H1 (cell line): Measurements from ENCODE around the gene GLIS2. TPM values are rescaled to one million over a fixed set of nuclear protein-coding genes. Genes with fewer than 3 reads are reported as not detected.

Experiments used
- CTCF ChIA-PET: fragments of 300-600 bp; sonication (Branson Sonifier 250); formaldehyde crosslinking; loops from one replicate; lab custom pipeline; 2021; ENCODE audit not compliant: partially characterized antibody; lab: Charles Lee
- POLR2A ChIA-PET: fragments of 300-600 bp; sonication (Branson Sonifier 250); formaldehyde crosslinking; loops from one replicate; lab custom pipeline; 2021; ENCODE audit warnings: inconsistent platforms; ENCODE audit not compliant: partially characterized antibody; lab: Charles Lee
- DNase-seq, 2 experiments: peaks; one replicate each; pipeline versions ENCODE4 v3.0.0 to v3.0.0-alpha.2; 2010 to 2022; ENCODE audit warnings: low spot score in 2 of 2, low read depth in 1 of 2, mixed read lengths in 1 of 2
- FAIRE-seq: peaks from 2 replicates; lab custom pipeline; 2011; peaks lifted over from hg19 to GRCh38; lab: Jason Lieb, UNC
- H2AFZ ChIP-seq: 2 replicates; pipeline ENCODE4 v1.8.1; 2012; ENCODE audit warnings: low read length, inconsistent platforms
- H2AK5ac ChIP-seq: 2 replicates; pipeline ENCODE4 v1.6.1; 2013; ENCODE audit warnings: low read depth, low read length
- H2BK120ac ChIP-seq: replicated peaks from 2 replicates; pipeline ENCODE3; 2013; ENCODE audit warnings: low read depth, low read length, inconsistent platforms
- H2BK12ac ChIP-seq: 2 replicates; pipeline ENCODE4 v1.6.1; 2013; ENCODE audit warnings: low read depth, low read length
- H2BK15ac ChIP-seq: 2 replicates; pipeline ENCODE4 v1.6.1; 2013; ENCODE audit warnings: low read length
- H2BK20ac ChIP-seq: 2 replicates; pipeline ENCODE4 v1.6.1; 2013; ENCODE audit warnings: low read length
- H2BK5ac ChIP-seq: 2 replicates; pipeline ENCODE4 v1.6.1; 2013; ENCODE audit warnings: low read depth, low read length
- H3K14ac ChIP-seq: 2 replicates; pipeline ENCODE4 v1.6.1; 2013; ENCODE audit warnings: inconsistent platforms; ENCODE audit not compliant: insufficient read length
- H3K18ac ChIP-seq: 2 replicates; pipeline ENCODE4 v1.6.1; 2013; ENCODE audit warnings: low read length; ENCODE audit errors: extremely low read depth
- H3K23ac ChIP-seq: 2 replicates; pipeline ENCODE4 v1.6.1; 2013; ENCODE audit warnings: inconsistent platforms; ENCODE audit not compliant: insufficient read length
- H3K23me2 ChIP-seq: 2 replicates; pipeline ENCODE4 v1.6.1; 2013; ENCODE audit warnings: low read depth, low read length
- H3K27ac ChIP-seq: 2 replicates; pipeline ENCODE4 v1.6.1; 2011; ENCODE audit warnings: low read depth, low read length, inconsistent platforms
- H3K27me3 ChIP-seq, 4 experiments: replicated peaks in 1 of 4; 1 replicate in 1 of 4; 2 replicates in 3 of 4; pipeline versions ENCODE4 v1.6.1 to v1.8.1; 2011 to 2013; ENCODE audit warnings: low read length in 3 of 4, mild to moderate bottlenecking in 3 of 4, inconsistent platforms in 2 of 4, mixed read lengths in 2 of 4, moderate library complexity in 1 of 4; ENCODE audit not compliant: control insufficient read depth in 3 of 4, insufficient read depth in 3 of 4; ENCODE audit errors: extremely low read depth in 1 of 4
- H3K36me3 ChIP-seq, 4 experiments: 2 replicates each; pipeline versions ENCODE4 v1.6.1 to v1.8.1; 2011 to 2013; ENCODE audit warnings: mild to moderate bottlenecking in 4 of 4, low read length in 3 of 4, moderate library complexity in 2 of 4, control low read depth in 1 of 4, inconsistent platforms in 1 of 4; ENCODE audit not compliant: insufficient read depth in 4 of 4, control insufficient read depth in 2 of 4
- H3K4ac ChIP-seq: replicated peaks from 2 replicates; pipeline ENCODE3; 2013; ENCODE audit warnings: low read length, low read depth, mixed read lengths, inconsistent platforms; ENCODE audit not compliant: insufficient read length
- H3K4me1 ChIP-seq, 4 experiments: replicated peaks in 1 of 4; 1 replicate in 1 of 4; 2 replicates in 3 of 4; pipeline versions ENCODE4 v1.6.1 to v1.8.1; 2011 to 2013; ENCODE audit warnings: low read length in 3 of 4, inconsistent platforms in 2 of 4, mixed read lengths in 1 of 4; ENCODE audit not compliant: insufficient read depth in 4 of 4, control insufficient read depth in 3 of 4
- H3K4me2 ChIP-seq, 2 experiments: 2 replicates each; pipeline versions ENCODE4 v1.6.1 to v1.8.1; 2011 to 2013; ENCODE audit warnings: low read depth in 2 of 2, low read length in 2 of 2, control low read depth in 1 of 2, inconsistent platforms in 1 of 2, mild to moderate bottlenecking in 1 of 2; ENCODE audit not compliant: insufficient read depth in 1 of 2
- H3K4me3 ChIP-seq, 4 experiments: fragments of 200-600, 300-600 bp in 1 of 4; sonication (generic), shearing (Covaris generic), sonication (Bioruptor Twin) in 1 of 4; 2 replicates each; pipeline versions ENCODE4 v1.5.1 to v1.8.1; 2011 to 2016; ENCODE audit warnings: low read length in 4 of 4, low read depth in 3 of 4, control low read depth in 2 of 4, inconsistent platforms in 2 of 4, mild to moderate bottlenecking in 2 of 4, mixed read lengths in 1 of 4, moderate library complexity in 1 of 4; ENCODE audit not compliant: insufficient read depth in 2 of 4; ENCODE audit errors: extremely low read depth in 1 of 4
- H3K56ac ChIP-seq: replicated peaks from 2 replicates; pipeline ENCODE3; 2013; ENCODE audit warnings: low read depth, mild to moderate bottlenecking, mixed read lengths, low read length, inconsistent platforms; ENCODE audit not compliant: insufficient read length
- H3K79me1 ChIP-seq: 2 replicates; pipeline ENCODE4 v1.6.1; 2013; ENCODE audit warnings: low read depth, low read length, control low read depth
- H3K79me2 ChIP-seq, 2 experiments: 2 replicates each; pipeline versions ENCODE4 v1.6.1 to v1.8.1; 2012 to 2013; ENCODE audit warnings: low read length in 2 of 2, mild to moderate bottlenecking in 2 of 2, inconsistent platforms in 1 of 2; ENCODE audit not compliant: insufficient read depth in 2 of 2, control insufficient read depth in 1 of 2
- H3K9ac ChIP-seq, 4 experiments: replicated peaks in 1 of 4; 1 replicate in 1 of 4; 2 replicates in 3 of 4; pipeline versions ENCODE4 v1.6.1 to v1.8.1; 2011 to 2013; ENCODE audit warnings: low read depth in 3 of 4, low read length in 3 of 4, control low read depth in 2 of 4, mild to moderate bottlenecking in 2 of 4, moderate library complexity in 2 of 4, inconsistent platforms in 1 of 4; ENCODE audit errors: extremely low read depth in 1 of 4
- H3K9me3 ChIP-seq, 2 experiments: 2 replicates each; pipeline versions ENCODE4 v1.6.1 to v1.8.1; 2012 to 2013; ENCODE audit warnings: mild to moderate bottlenecking in 2 of 2, moderate library complexity in 2 of 2, control low read depth in 1 of 2, inconsistent platforms in 1 of 2, low read depth in 1 of 2, low read length in 1 of 2, mixed read lengths in 1 of 2; ENCODE audit not compliant: insufficient read depth in 2 of 2
- H4K20me1 ChIP-seq, 2 experiments: replicated peaks in 1 of 2; 2 replicates each; pipeline versions ENCODE3 to v1.8.1; 2011 to 2013; ENCODE audit warnings: inconsistent platforms in 2 of 2, low read length in 2 of 2, mild to moderate bottlenecking in 1 of 2; ENCODE audit not compliant: insufficient read depth in 2 of 2, control insufficient read depth in 1 of 2
- H4K5ac ChIP-seq: 2 replicates; pipeline ENCODE4 v1.6.1; 2013; ENCODE audit warnings: low read length, low read depth, mixed read lengths, inconsistent platforms; ENCODE audit not compliant: insufficient read length
- H4K8ac ChIP-seq: 2 replicates; pipeline ENCODE4 v1.8.0; 2013; ENCODE audit warnings: mild to moderate bottlenecking, moderate library complexity, low read length, inconsistent platforms; ENCODE audit not compliant: insufficient read depth; ENCODE audit errors: extremely low read depth
- H4K91ac ChIP-seq: replicated peaks from 2 replicates; pipeline ENCODE3; 2013; ENCODE audit warnings: low read length, mixed read lengths, inconsistent platforms; ENCODE audit not compliant: insufficient read length
- ATF3 ChIP-seq: IDR thresholded peaks from 2 replicates; pipeline ENCODE4 v1.6.1; 2011; ENCODE audit warnings: low read depth, mild to moderate bottlenecking, low read length; ENCODE audit not compliant: insufficient read depth
- CBX8 ChIP-seq: fragments of 300-800, 300-1000 bp; sonication (generic); IDR thresholded peaks from 2 replicates; pipeline ENCODE4 v1.7.1; 2016; ENCODE audit warnings: low read depth, low read length, borderline replicate concordance
- CHD1 ChIP-seq: IDR thresholded peaks from 2 replicates; pipeline ENCODE4 v1.6.1; 2012; ENCODE audit warnings: low read depth, low read length, improper control_type of control experiment
- CTBP2 ChIP-seq: IDR thresholded peaks from 2 replicates; pipeline ENCODE4 v1.7.0; 2011; ENCODE audit warnings: borderline replicate concordance, mild to moderate bottlenecking, moderate library complexity, mixed read lengths, low read length; ENCODE audit not compliant: insufficient read depth, insufficient read length
- GTF2F1 ChIP-seq: IDR thresholded peaks from 2 replicates; pipeline ENCODE4 v1.6.1; 2012; ENCODE audit warnings: low read depth, low read length, improper control_type of control experiment, borderline replicate concordance
- MAX ChIP-seq: IDR thresholded peaks from 2 replicates; pipeline ENCODE4 v1.6.1; 2012; ENCODE audit warnings: inconsistent platforms
- SRF ChIP-seq: IDR thresholded peaks from 2 replicates; pipeline ENCODE4 v1.6.1; 2011; ENCODE audit warnings: mild to moderate bottlenecking, low read depth, low read length, moderate library complexity
- YY1 ChIP-seq: IDR thresholded peaks from 2 replicates; pipeline ENCODE4 v1.6.1; 2011; ENCODE audit warnings: low read depth, mild to moderate bottlenecking, low read length
- WGBS, 2 experiments: shearing (Covaris generic) in 1 of 2; methylation state at CpG; one replicate each; pipeline versions ENCODE4 v1.1.6 to v1.1.7; 2013 to 2015; ENCODE audit warnings: low lambda C conversion rate in 2 of 2, mixed read lengths in 2 of 2, inconsistent platforms in 1 of 2, low coverage in 1 of 2, missing lambda C conversion rate in 1 of 2; ENCODE audit not compliant: insufficient replicate concordance in 2 of 2, insufficient coverage in 1 of 2, insufficient read length in 1 of 2; ENCODE audit errors: extremely low coverage in 1 of 2, missing lambda C conversion rate in 1 of 2; 5-methylcytosine and 5-hydroxymethylcytosine counted together
- polyA plus RNA-seq, 7 experiments: library from polyadenylated mRNA; depleted of rRNA in 3 of 7; stranded (reverse) in 5 of 7; unstranded in 2 of 7; fragments of >200 nt in 5 of 7; fragments of 200-250 nt in 2 of 7; gene quantifications; 1 replicate in 5 of 7; 2 replicates in 1 of 7; 4 replicates in 1 of 7; pipeline versions ENCODE4 v1.2.1 to v1.2.3, GENCODE V29; 2011 to 2013; ENCODE audit warnings: missing spikeins in 2 of 7, mixed read lengths in 2 of 7
- total RNA-seq: library from RNA; stranded (reverse); fragmentation: NEBNext Ultra II Directional; extraction: Animal tissue kit (Norgen Biotek cat#: 25700); gene quantifications from 2 replicates; pipeline ENCODE4 v1.2.1, GENCODE V29; 2021

The GLIS2 gene
- total and polyA plus RNA-seq, 2 of the 8 experiments (the other 6 are each of a cell fraction or from before 2014, with no cell fraction given) = 4.3 to 17.4 TPM

- no peak overlapping the region for H3K4ac ChIP-seq
- peak overlapping the region; percentile 68; the same call in 1 of the 2 replicates for H2BK12ac ChIP-seq
- H3K56ac ChIP-seq = no peak overlapping the region
- ChIA-PET POLR2A (interaction anchor here (1.0 to 8.9 kb wide), 8 partner anchors 12 to 61 kb away, joined by 3 to 80 read pairs (median 5); partner anchors contain the start of gene TFAP4), CTCF (interaction anchor here (0.6 to 8.6 kb wide), 17 partner anchors 9 to 80 kb away, joined by 3 to 69 read pairs (median 5); no protein-coding TSS in a partner anchor)
- WGBS, 2 experiments = 87% methylated on average over 19 of the region's 21 CpGs; no CpG with 5 or more reads in 1 of the 2 experiments
- peak overlapping the region; percentile 60; the same call in 1 of the 2 replicates for H2BK5ac ChIP-seq
- no peak overlapping the region for H3K14ac ChIP-seq
- no peaks in the 10 kb centered on the region for H3K27me3 ChIP-seq
- H2BK120ac ChIP-seq = no peak overlapping the region
- peaks cover 0 to 37% (median 30%) of the 10 kb centered on the region in 4 experiments; a peak in 6 of 7 replicates for H3K4me1 ChIP-seq
- no peak overlapping the region; the same call in 1 of the 2 replicates for H3K18ac ChIP-seq
- H3K4me3 ChIP-seq = no peak overlapping the region
- H4K20me1 ChIP-seq = peaks cover 13 to 22% of the 10 kb centered on the region in 2 experiments
- FAIRE-seq (no peak), DNase-seq (no peak)
- H2AK5ac ChIP-seq = no peak overlapping the region
- H3K23ac ChIP-seq = no peak overlapping the region
- H3K9me3 ChIP-seq = no peaks in the 10 kb centered on the region
- H4K8ac ChIP-seq = no peak overlapping the region
- no peak overlapping the region for H4K5ac ChIP-seq
- no peaks in the 10 kb centered on the region for H3K36me3 ChIP-seq
- H3K79me1 ChIP-seq = peaks cover 13% of the 10 kb centered on the region
- no peak overlapping the region for H2BK15ac ChIP-seq
- H3K9ac ChIP-seq = no peak overlapping the region
- H2AFZ ChIP-seq = no peak overlapping the region
- H3K23me2 ChIP-seq = peaks cover 3% of the 10 kb centered on the region; the same call in 1 of the 2 replicates
- peaks cover 0 to 65% of the 10 kb centered on the region in 2 experiments; a peak in 2 of 4 replicates for H3K79me2 ChIP-seq
- no peak overlapping the region for H2BK20ac ChIP-seq
- H4K91ac ChIP-seq = peak overlapping the region; percentile 49
- H3K4me2 ChIP-seq = no peak overlapping the region
- no peak overlapping the region for H3K27ac ChIP-seq
- TF ChIP-seq ATF3 (no peak), CHD1 (no peak), CBX8 (no peak), MAX (no peak), SRF (no peak), GTF2F1 (no peak), CTBP2 (no peak), YY1 (no peak)
Observed at GRCh38 chr16:4323071-4323844, 7.4 kb downstream of the GLIS2 start.
